ENCODE data around the gene ZNF678.
"Not testable (repeated sequence)": the region's sequence is repeated elsewhere in the genome, so short reads cannot be mapped to it uniquely, and the experiment has no call there.

Gene ZNF678

DNA sequence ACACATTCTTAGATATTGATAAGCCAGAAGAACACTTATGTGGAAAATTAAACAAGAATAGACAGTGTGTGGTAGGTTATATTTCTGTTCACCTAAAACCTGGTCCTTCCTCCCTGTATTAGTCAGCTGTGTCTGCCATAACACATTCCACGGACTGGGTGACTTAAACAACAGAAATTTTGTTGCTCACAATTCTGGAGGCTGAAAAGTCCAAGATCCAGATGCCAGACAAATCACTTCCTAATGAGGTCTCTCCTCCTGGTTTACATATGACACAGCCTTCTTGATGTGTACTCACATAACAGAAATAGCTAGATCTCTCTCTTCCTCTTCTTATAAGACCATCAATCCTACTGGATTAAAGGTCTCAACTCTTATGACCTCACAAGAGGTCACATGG, 146.1 kb downstream of the ZNF678 start:
- no peak for DNase-seq (ENCODE audit: extremely low read depth in 1 of 2, low read depth in 1 of 2)

GRCh38 chr1:227710474-227710873, 147.1 kb downstream of the ZNF678 start:
- not testable (repeated sequence) for DNase-seq (ENCODE audit: extremely low read depth in 1 of 2, low read depth in 1 of 2)

- DNase-seq (ENCODE audit: extremely low read depth in 1 of 2, low read depth in 1 of 2), result no peak
These were observed 149.3 kb downstream of the ZNF678 start for GRCh38 chr1:227712648-227713047.

GRCh38 chr1:227718932-227719331, 155.6 kb downstream of the ZNF678 start:
- no peak for DNase-seq (ENCODE audit: extremely low read depth in 1 of 2, low read depth in 1 of 2)

GRCh38 chr1:227723474-227723873, 160.1 kb downstream of the ZNF678 start:
- no peak for DNase-seq (ENCODE audit: extremely low read depth in 1 of 2, low read depth in 1 of 2)

DNA sequence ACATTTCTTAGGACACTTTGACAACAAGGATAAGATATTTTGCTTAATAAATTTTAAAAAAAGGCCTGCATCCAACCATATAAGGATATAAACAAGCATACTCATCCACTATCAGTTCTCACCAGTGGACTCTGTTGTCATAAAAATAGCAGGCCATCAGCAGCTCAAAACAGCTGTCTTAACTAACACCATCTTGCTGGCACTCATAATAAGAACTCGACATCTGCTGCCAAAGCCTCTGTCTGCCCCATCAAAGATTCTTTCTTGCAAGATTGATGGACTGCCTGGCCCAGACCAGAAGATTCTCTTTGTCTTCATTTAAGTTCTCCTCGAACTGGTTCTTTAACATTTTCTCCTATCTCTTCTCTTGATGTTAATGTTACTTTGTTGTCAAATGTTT, 161.7 kb downstream of the ZNF678 start:
- DNase-seq (ENCODE audit: extremely low read depth in 1 of 2, low read depth in 1 of 2), result no peak

DNA sequence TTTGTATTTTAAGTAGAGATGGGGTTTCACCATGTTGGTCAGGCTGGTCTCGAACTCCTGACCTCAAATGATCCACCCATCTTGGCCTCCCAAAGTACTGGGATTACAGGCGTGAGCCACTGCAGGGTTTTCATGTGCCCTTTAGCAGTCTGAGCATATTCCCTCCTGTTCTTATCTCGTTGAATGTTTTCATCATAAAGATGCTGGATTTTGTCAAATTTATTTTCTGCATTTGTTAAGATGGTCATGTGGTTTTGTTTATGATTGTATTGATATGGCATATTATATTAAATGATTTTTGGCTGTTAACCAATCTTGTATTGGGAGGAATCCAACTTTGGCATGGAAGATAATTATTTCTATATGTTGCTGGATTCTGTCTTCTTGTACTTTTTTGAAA, 163.0 kb downstream of the ZNF678 start:
- DNase-seq (ENCODE audit: extremely low read depth in 1 of 2, low read depth in 1 of 2), result no peak
